Trophoblast cell (in vitro differentiated cells and primary cell): ENCODE data around the gene TRIM32.

Experiments used
- DNase-seq, 2 donors: peaks; one replicate each; pipeline ENCODE4 v3.0.0-alpha.2; 2016
- H2AFZ ChIP-seq: 2 replicates; pipeline ENCODE4 v1.6.1; 2013; ENCODE audit warnings: low read length, moderate library complexity, mild to moderate bottlenecking; ENCODE audit not compliant: insufficient read depth, poor library complexity
- H2AK5ac ChIP-seq: 2 replicates; pipeline ENCODE4 v1.6.1; 2013; ENCODE audit warnings: mild to moderate bottlenecking, low read length
- H2BK120ac ChIP-seq: 2 replicates; pipeline ENCODE4 v1.6.1; 2013; ENCODE audit warnings: low read length, mild to moderate bottlenecking, moderate library complexity; ENCODE audit not compliant: insufficient read depth, poor library complexity
- H2BK12ac ChIP-seq: 2 replicates; pipeline ENCODE4 v1.6.1; 2013; ENCODE audit warnings: mild to moderate bottlenecking, low read length, moderate library complexity
- H2BK5ac ChIP-seq: 2 replicates; pipeline ENCODE4 v1.6.1; 2013; ENCODE audit warnings: low read length, low read depth, moderate library complexity, mild to moderate bottlenecking; ENCODE audit not compliant: poor library complexity
- H3K14ac ChIP-seq: 2 replicates; pipeline ENCODE4 v1.6.1; 2013; ENCODE audit warnings: mild to moderate bottlenecking, low read length
- H3K18ac ChIP-seq: 2 replicates; pipeline ENCODE4 v1.6.1; 2013; ENCODE audit warnings: mild to moderate bottlenecking, low read length
- H3K23ac ChIP-seq: 2 replicates; pipeline ENCODE4 v1.6.1; 2013; ENCODE audit warnings: low read length
- H3K27ac ChIP-seq: 2 replicates; pipeline ENCODE4 v1.5.1; 2013; ENCODE audit warnings: low read depth, mild to moderate bottlenecking, inconsistent platforms, low read length, moderate library complexity
- H3K27me3 ChIP-seq: 2 replicates; pipeline ENCODE4 v1.6.1; 2013; ENCODE audit warnings: inconsistent platforms, mild to moderate bottlenecking, low read length, moderate library complexity; ENCODE audit not compliant: insufficient read depth
- H3K36me3 ChIP-seq, 2 experiments: 1 replicate in 1 of 2; 2 replicates in 1 of 2; pipeline ENCODE4 v1.6.1; 2013; ENCODE audit warnings: low read length in 2 of 2, mild to moderate bottlenecking in 2 of 2, moderate library complexity in 1 of 2; ENCODE audit not compliant: insufficient read depth in 2 of 2, control insufficient read depth in 1 of 2
- H3K4ac ChIP-seq: 2 replicates; pipeline ENCODE4 v1.6.1; 2013; ENCODE audit warnings: low read depth, mild to moderate bottlenecking, low read length, moderate library complexity
- H3K4me1 ChIP-seq, 2 experiments: 1 replicate in 1 of 2; 2 replicates in 1 of 2; pipeline ENCODE4 v1.6.1; 2013; ENCODE audit warnings: low read length in 2 of 2, mild to moderate bottlenecking in 2 of 2, moderate library complexity in 1 of 2; ENCODE audit not compliant: insufficient read depth in 2 of 2, control insufficient read depth in 1 of 2
- H3K4me2 ChIP-seq: 2 replicates; pipeline ENCODE4 v1.6.1; 2013; ENCODE audit warnings: inconsistent platforms, mild to moderate bottlenecking, low read length, moderate library complexity
- H3K4me3 ChIP-seq: 2 replicates; pipeline ENCODE4 v1.5.1; 2013; ENCODE audit warnings: mild to moderate bottlenecking, low read depth, low read length, inconsistent platforms
- H3K79me1 ChIP-seq: one replicate; pipeline ENCODE4 v1.6.1; 2013; ENCODE audit warnings: low read length
- H3K79me2 ChIP-seq: 2 replicates; pipeline ENCODE4 v1.6.1; 2013; ENCODE audit warnings: low read length, mild to moderate bottlenecking; ENCODE audit not compliant: control insufficient read depth, insufficient read depth, poor library complexity
- H3K9ac ChIP-seq: 2 replicates; pipeline ENCODE4 v1.6.1; 2013; ENCODE audit warnings: mild to moderate bottlenecking, low read length
- H3K9me3 ChIP-seq: 2 replicates; pipeline ENCODE4 v1.6.1; 2013; ENCODE audit warnings: low read depth, mild to moderate bottlenecking, control low read depth, inconsistent platforms, low read length; ENCODE audit not compliant: insufficient read depth
- H4K12ac ChIP-seq: 2 replicates; pipeline ENCODE4 v1.6.1; 2013; ENCODE audit warnings: low read depth, mild to moderate bottlenecking, low read length, moderate library complexity
- H4K8ac ChIP-seq: 2 replicates; pipeline ENCODE4 v1.6.1; 2013; ENCODE audit warnings: low read depth, mild to moderate bottlenecking, low read length, moderate library complexity
- H4K91ac ChIP-seq: one replicate; pipeline ENCODE4 v1.6.1; 2013; ENCODE audit warnings: low read depth, mild to moderate bottlenecking, low read length, moderate library complexity
- WGBS: extraction: QIAGEN DNeasy Blood & Tissue Kit; methylation state at CpG from one replicate; pipeline ENCODE4 v1.1.7; 2013; ENCODE audit warnings: missing lambda C conversion rate; ENCODE audit not compliant: insufficient read length, insufficient coverage; ENCODE audit errors: extremely low coverage; 5-methylcytosine and 5-hydroxymethylcytosine counted together

The TRIM32 gene

DNA sequence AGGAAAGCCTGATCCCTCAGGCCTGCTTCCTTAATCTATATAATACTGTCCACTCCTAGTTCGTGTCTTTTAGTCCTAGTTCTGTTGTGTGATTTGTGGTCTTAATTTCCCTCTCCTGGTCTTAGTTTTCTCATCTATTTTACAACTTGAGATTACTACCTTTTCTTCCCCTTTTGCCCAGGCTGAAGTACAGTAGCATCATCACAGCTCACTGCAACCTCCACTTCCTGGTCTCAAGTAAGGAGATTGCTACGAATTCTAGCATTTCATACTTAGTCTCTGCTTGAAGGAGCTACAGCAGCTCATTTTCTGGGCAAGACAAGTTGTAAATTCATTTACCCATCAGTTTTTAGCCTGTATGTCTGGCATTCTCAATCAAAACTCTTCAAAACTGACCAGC lies 5.5 kb downstream of the TRIM32 start:
- Histone ChIP-seq H4K12ac (no peak overlapping the region), H3K4me3 (no peak overlapping the region), H3K79me2 (peaks cover 4% of the 10 kb centered on the region), H3K4me1 (peaks cover 4 to 6% of the 10 kb centered on the region in 2 experiments), H4K8ac (no peak overlapping the region), H2AK5ac (no peak overlapping the region), H3K79me1 (no peaks in the 10 kb centered on the region), H3K36me3 (peaks cover 1% of the 10 kb centered on the region in 2 experiments), H3K27me3 (no peaks in the 10 kb centered on the region), H2AFZ (no peak overlapping the region), H3K27ac (no peak overlapping the region), H2BK12ac (no peak overlapping the region), H3K9ac (no peak overlapping the region), H2BK120ac (no peak overlapping the region), H3K9me3 (no peaks in the 10 kb centered on the region), H3K18ac (no peak overlapping the region), H3K23ac (no peak overlapping the region), H2BK5ac (no peak overlapping the region), H3K4me2 (no peak overlapping the region), H3K14ac (no peak overlapping the region), H4K91ac (no peak overlapping the region), H3K4ac (no peak overlapping the region)
- no CpG with 5 or more reads among the region's 2 CpGs for WGBS
- DNase-seq: no peak

DNA sequence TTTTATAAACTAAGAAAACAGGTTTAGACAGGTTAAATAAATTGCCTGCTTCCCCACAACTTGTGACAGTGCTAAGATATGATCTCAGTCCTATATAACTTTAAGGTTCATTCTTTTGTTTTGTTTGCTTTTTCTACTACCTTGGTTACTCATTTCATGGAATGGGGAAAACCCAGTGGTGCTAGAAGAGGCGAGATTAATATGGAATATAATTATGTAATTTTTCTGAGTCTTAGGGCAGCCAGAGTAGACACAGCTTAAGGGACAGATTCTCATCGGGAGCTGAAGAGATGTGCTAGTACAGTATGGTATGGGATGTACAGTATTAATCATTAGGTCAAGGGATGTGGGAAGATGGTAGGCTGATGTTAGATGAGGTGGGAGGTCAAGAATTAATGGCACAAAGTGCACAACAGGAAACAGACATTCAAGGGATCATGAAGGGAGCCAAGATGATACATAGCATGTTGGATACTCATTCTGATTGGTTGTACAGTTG lies 6.2 kb downstream of the TRIM32 start:
- Histone ChIP-seq H3K36me3 (peaks cover 8% of the 10 kb centered on the region in 2 experiments), H3K4me2 (no peak overlapping the region), H3K9ac (no peak overlapping the region), H3K9me3 (peaks cover 2% of the 10 kb centered on the region), H3K79me1 (no peaks in the 10 kb centered on the region), H2AFZ (no peak overlapping the region), H2BK5ac (no peak overlapping the region), H3K27me3 (no peaks in the 10 kb centered on the region), H4K91ac (no peak overlapping the region), H3K4me3 (no peak overlapping the region), H4K8ac (no peak overlapping the region), H2BK12ac (no peak overlapping the region), H3K23ac (no peak overlapping the region), H2AK5ac (no peak overlapping the region), H4K12ac (no peak overlapping the region), H3K79me2 (no peaks in the 10 kb centered on the region), H3K14ac (no peak overlapping the region), H3K4ac (no peak overlapping the region), H2BK120ac (no peak overlapping the region), H3K18ac (no peak overlapping the region), H3K27ac (no peak overlapping the region), H3K4me1 (no peaks in the 10 kb centered on the region)
- peak in 1 of 2 donors; percentile 59 for DNase-seq
- WGBS: no CpG with 5 or more reads among the region's 2 CpGs

- H3K9ac ChIP-seq: no peak overlapping the region
- no peak overlapping the region for H2BK120ac ChIP-seq
- no peak overlapping the region for H4K91ac ChIP-seq
- no peak overlapping the region for H4K8ac ChIP-seq
- H3K4me2 ChIP-seq: no peak overlapping the region
- no CpG with 5 or more reads among the region's 4 CpGs for WGBS
- H3K4me3 ChIP-seq: no peak overlapping the region
- H3K79me1 ChIP-seq: no peaks in the 10 kb centered on the region
- no peak overlapping the region for H3K18ac ChIP-seq
- H3K4ac ChIP-seq: no peak overlapping the region
- no peaks in the 10 kb centered on the region for H3K79me2 ChIP-seq
- DNase-seq: no peak
- no peaks in the 10 kb centered on the region for H3K4me1 ChIP-seq
- no peak overlapping the region for H3K27ac ChIP-seq
- H2AK5ac ChIP-seq: no peak overlapping the region
- peaks cover 20 to 24% of the 10 kb centered on the region in 2 experiments for H3K36me3 ChIP-seq
- peaks cover 5% of the 10 kb centered on the region for H3K9me3 ChIP-seq
- no peaks in the 10 kb centered on the region for H3K27me3 ChIP-seq
- no peak overlapping the region for H2BK5ac ChIP-seq
- H4K12ac ChIP-seq: no peak overlapping the region
- H2AFZ ChIP-seq: no peak overlapping the region
- no peak overlapping the region for H2BK12ac ChIP-seq
- no peak overlapping the region for H3K14ac ChIP-seq
- no peak overlapping the region for H3K23ac ChIP-seq
Measured at GRCh38 chr9:116694785-116695291, 7.7 kb downstream of the TRIM32 start.

DNA sequence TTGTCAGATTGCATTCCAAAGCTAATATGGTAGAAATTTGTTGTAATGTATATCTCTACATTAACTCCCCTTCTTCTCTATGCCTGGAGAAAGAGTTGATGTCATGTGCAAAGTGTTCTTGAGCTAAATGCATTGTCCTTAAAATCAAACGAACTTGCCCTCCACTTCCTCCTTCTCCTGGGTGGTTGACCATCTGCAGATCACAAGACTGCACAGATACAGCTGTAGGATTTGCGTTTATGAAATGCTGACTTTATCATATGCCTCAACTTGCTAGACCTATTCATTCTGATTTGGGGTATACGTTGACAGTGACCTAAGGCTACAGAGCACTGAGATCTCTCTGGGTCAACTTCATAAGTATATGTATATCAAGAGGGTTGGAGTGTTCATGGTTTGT lies 8.3 kb downstream of the TRIM32 start:
- no peak overlapping the region for H4K91ac ChIP-seq
- no peak overlapping the region for H4K12ac ChIP-seq
- no peak overlapping the region for H3K14ac ChIP-seq
- WGBS: no CpG with 5 or more reads among the region's 3 CpGs
- H3K79me1 ChIP-seq: no peaks in the 10 kb centered on the region
- H3K18ac ChIP-seq: no peak overlapping the region
- no peak overlapping the region for H3K4me2 ChIP-seq
- no peak overlapping the region for H3K9ac ChIP-seq
- H2AK5ac ChIP-seq: no peak overlapping the region
- H3K27me3 ChIP-seq: no peaks in the 10 kb centered on the region
- H3K4me1 ChIP-seq: no peaks in the 10 kb centered on the region
- H4K8ac ChIP-seq: no peak overlapping the region
- H2BK120ac ChIP-seq: no peak overlapping the region
- H2BK12ac ChIP-seq: no peak overlapping the region
- H3K4ac ChIP-seq: no peak overlapping the region
- H3K27ac ChIP-seq: no peak overlapping the region
- H2BK5ac ChIP-seq: no peak overlapping the region
- peaks cover 5% of the 10 kb centered on the region for H3K9me3 ChIP-seq
- H3K79me2 ChIP-seq: no peaks in the 10 kb centered on the region
- H3K36me3 ChIP-seq: peaks cover 20 to 26% of the 10 kb centered on the region in 2 experiments
- H3K4me3 ChIP-seq: no peak overlapping the region
- no peak overlapping the region for H3K23ac ChIP-seq
- H2AFZ ChIP-seq: no peak overlapping the region
- no peak for DNase-seq
